Stomach (tissue), 4 donors: ENCODE measurements around the gene LTB.

ENCODE experiments used
- POLR2A ChIP-seq, 4 donors: fragments of 450-650 bp; IDR thresholded peaks; one replicate each; pipeline ENCODE4 v1.6.1; 2016; ENCODE audit warnings: antibody characterized with exemption in 4 of 4, control low read depth in 2 of 4, mild to moderate bottlenecking in 1 of 4, moderate library complexity in 1 of 4
- POLR2AphosphoS5 ChIP-seq, 3 donors: sonication (generic); formaldehyde crosslinking; IDR thresholded peaks; one replicate each; pipeline ENCODE4 v1.6.1; 2016; ENCODE audit warnings: antibody characterized with exemption in 3 of 3
- TF ChIP-seq, protein P1 (sequence below), 7 experiments: fragments of 450-650 bp in 4 of 7; fragments of 200-600 bp in 3 of 7; sonication (generic) in 3 of 7; IDR thresholded peaks; one replicate each; pipeline ENCODE4 v1.5.1; 2016 to 2019; ENCODE audit warnings: antibody characterized with exemption in 7 of 7, control low read depth in 2 of 7, mild to moderate bottlenecking in 1 of 7

DNA sequence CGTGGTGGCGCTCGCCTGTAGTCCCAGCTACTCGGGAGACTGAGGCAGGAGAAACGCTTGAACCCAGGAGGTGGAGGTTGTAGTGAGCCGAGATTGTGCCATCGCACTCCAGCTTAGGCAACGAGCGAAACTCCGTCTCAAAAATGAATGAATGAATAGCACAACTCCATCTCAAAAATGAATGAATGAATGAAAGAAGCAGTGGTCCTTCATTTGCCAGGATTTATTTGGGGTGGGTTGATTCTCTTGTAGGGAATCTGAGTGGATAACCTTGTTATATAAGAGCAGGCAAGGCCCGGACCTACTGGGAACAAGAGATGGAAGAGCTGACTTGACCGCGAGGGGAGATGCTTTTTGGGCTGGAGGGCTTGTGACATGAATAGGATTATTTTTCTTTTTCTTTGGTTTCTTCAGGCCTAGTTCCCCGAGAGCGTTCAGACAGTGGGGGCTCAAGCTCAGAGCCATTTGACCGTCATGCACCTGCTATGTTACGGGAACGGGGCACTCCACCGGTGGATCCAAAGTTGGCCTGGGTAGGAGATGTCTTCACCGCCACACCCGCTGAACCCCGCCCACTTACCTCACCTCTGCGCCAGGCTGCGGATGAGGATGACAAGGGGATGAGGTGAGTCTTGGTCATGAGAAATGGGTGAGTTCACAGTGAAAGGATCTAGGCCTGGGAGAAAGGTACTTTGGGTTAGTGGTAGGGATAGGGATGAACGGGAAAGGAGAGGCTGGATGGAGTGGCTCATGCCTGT, 48.1 kb upstream of the LTB start:
- TF ChIP-seq, protein P1, sequence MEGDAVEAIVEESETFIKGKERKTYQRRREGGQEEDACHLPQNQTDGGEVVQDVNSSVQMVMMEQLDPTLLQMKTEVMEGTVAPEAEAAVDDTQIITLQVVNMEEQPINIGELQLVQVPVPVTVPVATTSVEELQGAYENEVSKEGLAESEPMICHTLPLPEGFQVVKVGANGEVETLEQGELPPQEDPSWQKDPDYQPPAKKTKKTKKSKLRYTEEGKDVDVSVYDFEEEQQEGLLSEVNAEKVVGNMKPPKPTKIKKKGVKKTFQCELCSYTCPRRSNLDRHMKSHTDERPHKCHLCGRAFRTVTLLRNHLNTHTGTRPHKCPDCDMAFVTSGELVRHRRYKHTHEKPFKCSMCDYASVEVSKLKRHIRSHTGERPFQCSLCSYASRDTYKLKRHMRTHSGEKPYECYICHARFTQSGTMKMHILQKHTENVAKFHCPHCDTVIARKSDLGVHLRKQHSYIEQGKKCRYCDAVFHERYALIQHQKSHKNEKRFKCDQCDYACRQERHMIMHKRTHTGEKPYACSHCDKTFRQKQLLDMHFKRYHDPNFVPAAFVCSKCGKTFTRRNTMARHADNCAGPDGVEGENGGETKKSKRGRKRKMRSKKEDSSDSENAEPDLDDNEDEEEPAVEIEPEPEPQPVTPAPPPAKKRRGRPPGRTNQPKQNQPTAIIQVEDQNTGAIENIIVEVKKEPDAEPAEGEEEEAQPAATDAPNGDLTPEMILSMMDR (IDR thresholded peaks at IDR 0.05): no peak
- TF ChIP-seq POLR2AphosphoS5 (IDR thresholded peaks at IDR 0.05) (no peak), POLR2A (IDR thresholded peaks at IDR 0.05) (no peak)
